ENCODE measurements around the gene CAMK1G.
A peak's percentile ranks its signal among the peaks of the same experiment; 100 is the strongest.

The CAMK1G gene

DNA sequence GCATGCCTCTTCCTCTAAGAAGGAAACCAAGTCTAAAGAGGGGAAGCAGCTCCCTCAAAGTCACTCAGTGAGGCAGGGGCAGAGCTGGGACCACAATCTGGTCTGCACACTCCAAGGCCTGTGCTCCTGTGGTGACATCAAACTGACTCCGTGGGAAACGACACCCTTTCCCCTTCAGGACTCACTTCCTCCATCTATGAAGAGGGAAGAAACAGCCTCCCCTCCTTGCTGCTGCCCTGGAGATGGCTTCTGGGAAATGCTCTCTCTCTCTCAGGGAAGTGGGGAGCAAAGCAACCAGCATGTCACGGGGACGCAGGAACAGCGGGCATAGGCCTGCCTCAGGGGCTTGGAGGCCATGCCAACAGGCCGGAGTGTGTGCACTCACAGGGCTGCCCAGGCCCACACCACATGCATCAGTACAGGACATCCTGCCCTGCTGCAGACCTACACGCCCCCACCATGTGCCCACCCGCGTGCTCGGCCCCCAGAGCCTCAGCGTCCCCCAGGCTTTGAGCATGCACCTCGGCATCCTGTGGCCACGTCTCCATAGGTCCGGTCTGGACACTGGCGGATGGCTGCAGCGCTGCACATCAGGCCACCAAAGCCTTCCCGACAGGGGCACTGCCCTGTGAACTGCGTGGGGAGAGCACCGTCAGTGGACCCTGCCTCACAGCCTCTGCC, 43.0 kb downstream of the CAMK1G start:
- TF ChIP-seq, protein P1, sequence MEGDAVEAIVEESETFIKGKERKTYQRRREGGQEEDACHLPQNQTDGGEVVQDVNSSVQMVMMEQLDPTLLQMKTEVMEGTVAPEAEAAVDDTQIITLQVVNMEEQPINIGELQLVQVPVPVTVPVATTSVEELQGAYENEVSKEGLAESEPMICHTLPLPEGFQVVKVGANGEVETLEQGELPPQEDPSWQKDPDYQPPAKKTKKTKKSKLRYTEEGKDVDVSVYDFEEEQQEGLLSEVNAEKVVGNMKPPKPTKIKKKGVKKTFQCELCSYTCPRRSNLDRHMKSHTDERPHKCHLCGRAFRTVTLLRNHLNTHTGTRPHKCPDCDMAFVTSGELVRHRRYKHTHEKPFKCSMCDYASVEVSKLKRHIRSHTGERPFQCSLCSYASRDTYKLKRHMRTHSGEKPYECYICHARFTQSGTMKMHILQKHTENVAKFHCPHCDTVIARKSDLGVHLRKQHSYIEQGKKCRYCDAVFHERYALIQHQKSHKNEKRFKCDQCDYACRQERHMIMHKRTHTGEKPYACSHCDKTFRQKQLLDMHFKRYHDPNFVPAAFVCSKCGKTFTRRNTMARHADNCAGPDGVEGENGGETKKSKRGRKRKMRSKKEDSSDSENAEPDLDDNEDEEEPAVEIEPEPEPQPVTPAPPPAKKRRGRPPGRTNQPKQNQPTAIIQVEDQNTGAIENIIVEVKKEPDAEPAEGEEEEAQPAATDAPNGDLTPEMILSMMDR (conservative IDR thresholded peaks at IDR 0.05; ENCODE audit: low read depth, low read length): no peak

DNA sequence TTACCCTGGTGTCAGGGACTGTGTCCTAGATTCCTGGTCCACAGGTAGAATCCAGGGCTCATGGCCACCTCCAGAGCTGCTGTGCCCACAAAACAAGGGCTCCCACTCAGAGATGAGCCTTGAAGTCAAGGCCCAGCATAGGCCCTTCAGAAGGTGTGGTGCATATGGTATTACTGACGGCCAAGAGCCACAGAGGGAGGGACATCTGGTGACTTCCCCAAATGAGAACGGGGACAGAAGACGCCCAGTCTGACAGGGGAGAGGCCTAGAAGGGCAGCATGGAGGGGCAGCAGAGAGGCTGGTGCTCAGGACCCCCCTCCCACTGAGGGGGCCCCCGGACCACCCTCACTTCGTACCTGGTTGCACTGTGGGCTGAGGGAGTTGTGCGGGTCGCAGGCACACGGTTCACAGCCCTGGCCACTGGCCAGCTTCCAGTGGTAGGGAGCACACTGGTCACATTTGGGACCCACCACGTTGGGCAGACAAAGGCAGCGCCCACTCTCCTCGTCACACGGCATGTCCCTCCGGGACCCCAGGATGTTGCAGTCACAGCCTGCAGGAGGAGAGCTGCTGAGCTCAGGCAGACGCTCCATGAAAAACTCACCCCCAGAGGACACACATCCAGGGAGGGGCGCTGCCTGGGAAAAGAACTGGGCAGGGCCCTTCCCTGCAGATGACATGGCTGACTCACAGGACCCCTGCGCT, 43.7 kb downstream of the CAMK1G start:
- no peak for DNase-seq (ENCODE audit: low read depth)
- TF ChIP-seq, protein P1 (conservative IDR thresholded peaks at IDR 0.05; ENCODE audit: low read depth, low read length): no peak
- H3K4me3 ChIP-seq (ENCODE audit: low read length): no peak overlapping the region

More for the DNA sequence above, 43.0 kb downstream of the CAMK1G start:
- no peak for DNase-seq (ENCODE audit: low read depth)
- H3K4me3 ChIP-seq (ENCODE audit: low read length): no peak overlapping the region

DNA sequence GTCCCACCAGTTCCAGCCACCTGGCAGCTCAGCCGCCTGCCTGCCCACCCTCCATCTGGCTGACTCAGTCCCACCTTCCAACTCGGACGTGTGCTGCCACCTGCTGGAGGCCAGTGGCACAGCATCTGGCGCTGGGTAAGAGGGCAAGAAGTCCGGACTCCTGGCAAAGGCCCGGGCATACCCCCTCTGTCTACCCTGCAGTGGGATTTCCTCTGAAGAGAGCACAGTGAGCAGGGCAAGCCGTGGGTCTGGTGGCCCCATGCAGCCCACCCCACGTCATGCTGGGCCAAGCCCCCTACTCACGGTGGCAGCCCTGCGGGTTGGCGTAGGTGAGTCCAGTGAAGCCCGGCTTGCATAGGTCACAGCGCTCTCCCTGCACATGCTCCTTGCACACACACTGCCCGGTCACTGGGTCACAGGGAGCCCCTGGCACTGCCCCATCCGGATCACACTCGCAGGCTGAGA, 44.2 kb downstream of the CAMK1G start:
- no peak overlapping the region for H3K4me3 ChIP-seq (ENCODE audit: low read length)
- no peak for DNase-seq (ENCODE audit: low read depth)
- TF ChIP-seq, protein P1 (conservative IDR thresholded peaks at IDR 0.05; ENCODE audit: low read depth, low read length): peak; percentile 98

DNA sequence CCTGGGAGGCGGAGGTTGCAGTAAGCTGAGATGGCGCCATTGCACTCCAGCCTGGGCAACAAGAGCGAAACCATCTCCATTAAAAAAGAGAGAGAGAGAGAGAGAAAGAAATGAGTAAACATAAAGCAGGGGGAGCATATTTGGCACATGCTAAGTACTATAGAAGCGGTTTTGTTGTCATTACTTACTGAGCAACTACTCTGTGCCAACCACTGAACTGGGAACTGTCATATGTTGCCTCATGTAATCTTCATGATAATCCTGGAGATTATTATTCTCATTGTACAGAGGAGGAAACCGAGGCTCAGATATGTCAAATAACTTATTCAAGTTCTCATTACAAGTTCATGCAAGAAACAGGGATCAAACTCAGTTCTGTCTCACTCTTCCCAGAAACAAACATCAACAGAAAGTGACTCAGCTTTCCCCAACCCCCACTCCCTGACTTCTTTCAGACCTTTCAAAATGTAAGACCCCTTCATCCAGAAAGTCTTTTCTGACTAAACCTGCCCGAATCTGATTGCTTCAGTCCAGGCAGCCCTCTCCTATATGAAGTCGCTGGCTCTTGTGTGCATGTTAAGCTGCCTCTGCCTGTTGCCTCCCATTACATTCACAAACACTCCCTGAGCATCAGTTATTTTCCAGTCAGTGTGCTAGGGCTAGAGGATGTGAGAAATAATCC, 45.2 kb downstream of the CAMK1G start:
- TF ChIP-seq, protein P1 (conservative IDR thresholded peaks at IDR 0.05; ENCODE audit: low read depth, low read length): no peak
- no peak for DNase-seq (ENCODE audit: low read depth)
- H3K4me3 ChIP-seq (ENCODE audit: low read length): no peak overlapping the region

DNA sequence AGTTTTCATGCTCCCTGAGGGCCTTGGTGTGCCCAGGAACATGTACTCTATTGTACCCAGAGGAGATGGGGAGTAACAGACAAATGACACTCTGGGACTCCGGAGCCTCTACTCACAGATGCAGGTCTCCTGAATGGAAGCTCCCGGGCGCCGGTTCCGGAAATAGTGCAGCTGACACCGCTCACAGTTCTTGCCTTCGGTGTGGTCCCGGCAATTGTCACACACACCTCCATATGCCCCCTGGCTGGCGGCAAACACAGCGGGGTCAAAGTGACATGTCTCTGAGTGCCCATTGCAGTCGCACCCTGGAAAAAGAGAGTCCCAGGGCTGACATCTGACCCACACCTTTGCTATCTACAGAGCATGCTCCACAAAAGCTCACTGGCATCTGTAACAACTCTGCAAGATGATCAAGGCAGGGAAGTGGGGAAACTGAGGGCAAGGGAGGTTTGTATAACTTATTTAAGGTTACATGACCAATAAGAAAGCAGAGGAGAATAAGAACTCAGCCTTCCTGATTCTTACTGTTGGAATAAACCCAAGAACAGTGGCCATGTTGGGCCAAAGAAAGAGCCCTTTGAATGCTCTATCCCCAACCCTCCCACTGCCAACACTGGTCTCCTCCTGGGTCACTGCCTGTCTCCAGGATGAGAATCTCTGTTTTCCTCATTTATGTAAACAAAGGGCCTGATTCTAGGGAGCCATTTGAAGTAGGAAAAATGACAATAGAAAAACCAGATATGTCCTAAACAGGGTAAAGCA, 46.3 kb downstream of the CAMK1G start:
- no peak for DNase-seq (ENCODE audit: low read depth)
- TF ChIP-seq, protein P1 (conservative IDR thresholded peaks at IDR 0.05; ENCODE audit: low read depth, low read length): no peak
- H3K4me3 ChIP-seq (ENCODE audit: low read length): no peak overlapping the region

DNA sequence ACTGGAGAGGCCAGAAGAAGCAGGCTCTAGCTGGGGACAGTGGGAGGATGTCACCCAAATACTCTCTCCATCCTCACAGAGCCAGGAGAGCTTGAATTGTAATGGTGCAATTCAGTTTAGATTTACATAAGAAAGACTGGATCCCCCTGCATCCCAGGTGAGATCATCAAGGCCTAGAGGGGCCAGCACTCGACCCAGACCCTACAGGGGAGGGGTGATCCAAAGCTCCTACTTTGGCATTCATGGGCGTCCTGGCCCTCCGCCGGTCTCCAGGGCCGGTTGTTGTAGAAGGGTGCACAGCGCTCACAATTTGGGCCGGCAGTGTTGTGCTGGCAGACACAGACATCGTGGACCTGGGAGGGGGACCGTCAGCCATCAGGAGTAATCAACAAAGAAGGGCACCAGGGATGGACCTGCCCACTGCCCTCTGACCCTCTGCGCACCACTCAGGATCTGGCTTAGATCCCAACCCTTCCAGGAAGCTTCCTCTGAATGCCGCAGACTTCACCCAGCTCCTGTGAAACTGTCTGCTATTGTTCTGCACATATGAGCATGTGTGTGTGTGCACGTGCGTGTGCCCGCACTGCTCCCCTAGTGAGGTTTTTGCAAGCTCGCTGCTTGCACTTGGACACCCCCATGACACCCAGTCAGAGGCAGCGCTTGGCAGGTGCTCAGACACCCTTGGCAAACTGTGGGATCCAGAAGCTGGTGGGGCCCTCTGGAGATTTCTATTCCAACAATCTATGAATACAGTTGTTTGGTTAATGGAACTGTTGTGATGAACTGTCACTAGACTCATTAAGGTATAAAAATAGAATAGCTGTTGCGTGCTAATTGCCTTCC, 47.1 kb downstream of the CAMK1G start:
- no peak for DNase-seq (ENCODE audit: low read depth)
- H3K4me3 ChIP-seq (ENCODE audit: low read length): no peak overlapping the region
- TF ChIP-seq, protein P1 (conservative IDR thresholded peaks at IDR 0.05; ENCODE audit: low read depth, low read length): no peak

All from retinal pigment epithelial cell (primary cell).